ENCODE data around the gene PPP2R3B.

PPP2R3B gene

DNA sequence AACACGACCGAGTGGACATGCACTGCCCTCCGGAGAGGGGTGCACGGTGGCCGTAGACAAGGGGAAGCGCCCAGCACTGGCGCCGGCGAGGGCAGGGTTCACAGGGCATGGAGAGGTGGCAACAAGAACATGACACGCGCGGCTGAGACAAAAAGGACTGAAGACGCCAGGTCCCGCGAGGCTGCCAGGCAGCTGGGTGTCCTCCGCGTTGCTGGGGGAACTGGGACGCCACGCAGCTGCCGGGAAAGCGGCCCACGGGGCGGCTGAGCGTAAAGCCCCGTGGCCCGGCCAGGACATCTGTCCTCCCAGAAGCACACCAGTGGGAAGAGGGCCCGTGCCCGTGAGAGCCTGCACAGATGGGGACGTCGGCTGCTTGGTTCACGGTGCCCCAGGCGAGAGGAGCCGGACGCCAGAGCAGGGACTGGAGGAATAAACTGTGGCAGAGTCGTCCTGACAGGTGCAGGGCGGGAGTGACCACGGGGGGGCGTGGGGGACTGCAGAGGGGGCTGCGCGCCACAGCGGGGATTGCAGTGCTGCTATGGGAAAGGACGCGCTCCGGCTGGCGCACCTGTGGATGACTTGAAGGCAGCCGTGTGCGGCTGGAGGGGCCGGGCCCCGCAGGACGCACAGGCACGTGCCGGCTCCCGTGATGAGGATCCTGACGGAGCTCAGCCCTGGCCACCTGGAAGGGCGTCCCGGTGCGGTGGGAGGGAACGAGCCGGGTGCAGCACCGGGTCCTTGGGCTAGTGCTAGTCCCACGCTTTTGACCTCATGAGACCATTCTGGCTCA, 36.0 kb downstream of the PPP2R3B start:
- Histone ChIP-seq H3K9me3 (ENCODE audit: control insufficient read depth in 1 of 2, low read length in 2 of 2) (no peaks in the 10 kb centered on the region), H3K27me3 (ENCODE audit: low read depth, low read length) (no peaks in the 10 kb centered on the region), H3K4me1 (ENCODE audit: control insufficient read depth in 1 of 2, insufficient read depth in 2 of 2, low read length in 2 of 2) (no peaks in the 10 kb centered on the region), H3K36me3 (ENCODE audit: control insufficient read depth in 1 of 2, insufficient read depth in 2 of 2, low read length in 2 of 2) (peaks cover 0 to 6% of the 10 kb centered on the region in 2 donors), H3K27ac (ENCODE audit: low read length) (no peak overlapping the region), H3K4me3 (ENCODE audit: low read depth in 1 of 2, low read length in 2 of 2) (no peak overlapping the region)

GRCh38 chrX:350148-350533, 36.6 kb downstream of the PPP2R3B start:
- no peaks in the 10 kb centered on the region for H3K4me1 ChIP-seq (ENCODE audit: control insufficient read depth in 1 of 2, insufficient read depth in 2 of 2, low read length in 2 of 2)
- no peak overlapping the region for H3K27ac ChIP-seq (ENCODE audit: low read length)
- H3K4me3 ChIP-seq (ENCODE audit: low read depth in 1 of 2, low read length in 2 of 2) = no peak overlapping the region
- peaks cover 0 to 10% of the 10 kb centered on the region in 2 donors for H3K36me3 ChIP-seq (ENCODE audit: control insufficient read depth in 1 of 2, insufficient read depth in 2 of 2, low read length in 2 of 2)
- H3K9me3 ChIP-seq (ENCODE audit: control insufficient read depth in 1 of 2, low read length in 2 of 2) = no peaks in the 10 kb centered on the region
- no peaks in the 10 kb centered on the region for H3K27me3 ChIP-seq (ENCODE audit: low read depth, low read length)

DNA sequence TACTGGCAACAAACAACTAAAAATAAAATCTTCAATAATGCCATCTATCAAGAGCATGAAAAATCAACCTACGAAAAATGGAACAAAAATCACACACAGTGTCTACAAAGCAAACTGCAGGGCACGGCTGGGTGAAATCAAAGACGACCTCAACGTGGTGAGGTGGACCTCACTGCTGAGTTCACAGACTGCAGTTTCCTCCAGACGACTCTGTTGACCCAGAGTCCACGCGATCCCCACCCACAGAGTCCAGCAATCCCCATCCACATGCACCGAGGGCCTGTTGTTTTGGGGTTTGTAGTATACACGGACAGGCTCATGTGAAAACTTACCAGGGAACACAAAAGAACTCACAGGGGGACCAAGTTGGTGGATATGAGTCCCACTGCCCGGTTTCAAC, 37.0 kb downstream of the PPP2R3B start:
- peaks cover 0 to 12% of the 10 kb centered on the region in 2 donors for H3K36me3 ChIP-seq (ENCODE audit: control insufficient read depth in 1 of 2, insufficient read depth in 2 of 2, low read length in 2 of 2)
- no peaks in the 10 kb centered on the region for H3K4me1 ChIP-seq (ENCODE audit: control insufficient read depth in 1 of 2, insufficient read depth in 2 of 2, low read length in 2 of 2)
- no peak overlapping the region for H3K4me3 ChIP-seq (ENCODE audit: low read depth in 1 of 2, low read length in 2 of 2)
- H3K9me3 ChIP-seq (ENCODE audit: control insufficient read depth in 1 of 2, low read length in 2 of 2) = no peaks in the 10 kb centered on the region
- no peak overlapping the region for H3K27ac ChIP-seq (ENCODE audit: low read length)
- no peaks in the 10 kb centered on the region for H3K27me3 ChIP-seq (ENCODE audit: low read depth, low read length)

DNA sequence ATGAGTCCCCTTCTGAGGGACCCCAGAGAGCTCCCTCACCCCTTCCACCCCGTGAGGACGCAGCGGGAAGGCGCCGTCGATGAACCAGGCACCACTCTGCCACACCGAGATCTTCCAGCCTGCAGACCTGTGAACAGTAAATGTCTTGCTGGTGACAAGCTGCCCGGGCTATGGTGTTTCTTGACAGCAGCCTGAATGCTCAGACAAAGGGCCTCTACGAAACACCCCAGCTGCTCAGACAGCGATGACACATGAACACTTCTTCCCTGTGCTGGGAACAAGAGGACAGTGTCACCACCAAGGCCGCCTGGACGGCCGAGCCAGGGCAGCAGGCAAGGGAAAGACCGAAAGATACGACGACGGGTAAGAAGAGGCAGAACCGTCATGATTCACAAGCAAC, 37.5 kb downstream of the PPP2R3B start:
- H3K36me3 ChIP-seq (ENCODE audit: control insufficient read depth in 1 of 2, insufficient read depth in 2 of 2, low read length in 2 of 2) = peaks cover 0 to 12% of the 10 kb centered on the region in 2 donors
- H3K4me3 ChIP-seq (ENCODE audit: low read depth in 1 of 2, low read length in 2 of 2) = no peak overlapping the region
- no peaks in the 10 kb centered on the region for H3K27me3 ChIP-seq (ENCODE audit: low read depth, low read length)
- no peaks in the 10 kb centered on the region for H3K9me3 ChIP-seq (ENCODE audit: control insufficient read depth in 1 of 2, low read length in 2 of 2)
- no peaks in the 10 kb centered on the region for H3K4me1 ChIP-seq (ENCODE audit: control insufficient read depth in 1 of 2, insufficient read depth in 2 of 2, low read length in 2 of 2)
- H3K27ac ChIP-seq (ENCODE audit: low read length) = no peak overlapping the region

DNA sequence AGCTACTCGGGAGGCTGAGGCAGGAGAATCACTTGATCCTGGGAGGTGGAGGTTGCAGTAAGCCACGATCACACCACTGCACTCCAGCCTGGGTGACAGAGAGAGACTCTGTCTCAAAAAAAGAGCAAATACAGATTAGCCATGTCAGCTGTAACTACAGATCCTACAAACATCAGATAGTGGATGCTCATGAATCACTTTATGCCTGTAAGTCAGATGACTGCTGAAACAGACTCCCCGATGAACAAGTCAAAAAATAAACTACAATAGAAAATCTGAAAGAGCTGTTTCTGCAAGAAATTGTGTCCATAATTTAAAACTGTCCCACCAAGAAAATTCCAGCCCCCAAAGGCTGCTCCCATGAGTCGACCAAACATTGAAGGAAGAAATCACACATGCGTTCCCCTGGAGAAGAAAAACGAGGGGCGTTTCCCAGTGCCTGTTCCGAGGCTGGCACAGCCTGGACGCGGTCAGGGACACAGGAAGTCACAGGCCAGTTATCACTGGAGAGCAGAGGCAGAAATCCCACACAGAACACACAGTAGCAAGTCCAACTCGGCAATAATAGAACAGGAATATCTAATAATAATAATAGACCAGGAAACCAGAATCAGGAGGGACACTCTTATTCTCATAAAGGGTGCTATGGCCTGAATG, 38.1 kb downstream of the PPP2R3B start:
- Histone ChIP-seq H3K27ac (ENCODE audit: low read length) (no peak overlapping the region), H3K4me1 (ENCODE audit: control insufficient read depth in 1 of 2, insufficient read depth in 2 of 2, low read length in 2 of 2) (no peaks in the 10 kb centered on the region), H3K27me3 (ENCODE audit: low read depth, low read length) (no peaks in the 10 kb centered on the region), H3K4me3 (ENCODE audit: low read depth in 1 of 2, low read length in 2 of 2) (no peak overlapping the region), H3K36me3 (ENCODE audit: control insufficient read depth in 1 of 2, insufficient read depth in 2 of 2, low read length in 2 of 2) (peaks cover 0 to 12% of the 10 kb centered on the region in 2 donors), H3K9me3 (ENCODE audit: control insufficient read depth in 1 of 2, low read length in 2 of 2) (no peaks in the 10 kb centered on the region)

GRCh38 chrX:347351-348117, 39.2 kb downstream of the PPP2R3B start:
- Histone ChIP-seq H3K27me3 (ENCODE audit: low read depth, low read length) (no peaks in the 10 kb centered on the region), H3K27ac (ENCODE audit: low read length) (no peak overlapping the region), H3K4me1 (ENCODE audit: control insufficient read depth in 1 of 2, insufficient read depth in 2 of 2, low read length in 2 of 2) (no peaks in the 10 kb centered on the region), H3K36me3 (ENCODE audit: control insufficient read depth in 1 of 2, insufficient read depth in 2 of 2, low read length in 2 of 2) (peaks cover 0 to 11% of the 10 kb centered on the region in 2 donors), H3K9me3 (ENCODE audit: control insufficient read depth in 1 of 2, low read length in 2 of 2) (no peaks in the 10 kb centered on the region), H3K4me3 (ENCODE audit: low read depth in 1 of 2, low read length in 2 of 2) (no peak overlapping the region)

DNA sequence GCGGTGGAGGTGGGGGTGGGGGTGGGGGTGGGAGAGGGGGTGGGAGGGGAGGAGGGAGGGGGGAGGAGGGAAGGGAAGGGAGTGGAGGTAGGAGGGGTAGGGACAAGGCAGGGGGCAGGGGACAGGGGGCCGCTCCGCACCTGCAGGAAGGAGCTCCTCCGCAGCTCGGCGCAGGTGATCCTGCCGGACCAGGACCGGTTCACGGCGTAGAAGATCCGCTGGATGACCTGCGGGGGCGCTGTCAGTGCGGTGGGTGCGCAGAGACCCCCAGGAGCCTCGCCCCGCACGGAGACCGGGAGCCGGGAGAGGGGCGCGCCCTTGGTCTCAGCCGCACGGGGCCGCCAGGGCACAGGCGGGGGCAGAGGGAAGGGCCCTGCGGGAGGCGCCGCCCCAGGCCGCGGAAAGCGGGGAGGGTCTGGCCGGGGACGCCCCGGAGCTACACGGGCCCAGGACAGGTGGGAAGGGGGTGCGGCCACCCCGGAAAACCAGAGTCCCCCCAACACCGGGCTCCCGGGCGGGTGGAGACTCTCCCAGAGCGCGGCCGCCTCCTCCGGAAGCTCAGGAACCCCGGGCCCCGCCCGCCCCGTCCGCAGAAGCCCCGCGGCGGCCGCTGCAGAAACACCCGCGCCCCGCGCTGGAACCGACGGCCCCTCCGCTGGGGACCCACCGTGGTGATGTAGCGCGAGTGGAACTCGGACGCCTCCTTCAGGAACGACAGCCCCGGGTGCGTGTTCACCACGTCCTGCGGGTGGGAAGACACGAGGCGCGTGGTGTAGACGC, 40.5 kb downstream of the PPP2R3B start:
- no peaks in the 10 kb centered on the region for H3K9me3 ChIP-seq (ENCODE audit: control insufficient read depth in 1 of 2, low read length in 2 of 2)
- peaks cover 0 to 6% of the 10 kb centered on the region in 2 donors for H3K36me3 ChIP-seq (ENCODE audit: control insufficient read depth in 1 of 2, insufficient read depth in 2 of 2, low read length in 2 of 2)
- no peak overlapping the region for H3K27ac ChIP-seq (ENCODE audit: low read length)
- H3K4me3 ChIP-seq (ENCODE audit: low read depth in 1 of 2, low read length in 2 of 2) = no peak overlapping the region
- H3K27me3 ChIP-seq (ENCODE audit: low read depth, low read length) = no peaks in the 10 kb centered on the region
- H3K4me1 ChIP-seq (ENCODE audit: control insufficient read depth in 1 of 2, insufficient read depth in 2 of 2, low read length in 2 of 2) = no peaks in the 10 kb centered on the region

GRCh38 chrX:345020-345925, 41.4 kb downstream of the PPP2R3B start:
- Histone ChIP-seq H3K4me3 (ENCODE audit: low read depth in 1 of 2, low read length in 2 of 2) (no peak overlapping the region), H3K9me3 (ENCODE audit: control insufficient read depth in 1 of 2, low read length in 2 of 2) (no peaks in the 10 kb centered on the region), H3K36me3 (ENCODE audit: control insufficient read depth in 1 of 2, insufficient read depth in 2 of 2, low read length in 2 of 2) (peaks cover 0 to 6% of the 10 kb centered on the region in 2 donors)

GRCh38 chrX:344371-344901, 42.3 kb downstream of the PPP2R3B start:
- H3K4me1 ChIP-seq (ENCODE audit: control insufficient read depth in 1 of 2, insufficient read depth in 2 of 2, low read length in 2 of 2) = no peaks in the 10 kb centered on the region
- H3K9me3 ChIP-seq (ENCODE audit: control insufficient read depth in 1 of 2, low read length in 2 of 2) = no peaks in the 10 kb centered on the region
- H3K27ac ChIP-seq (ENCODE audit: low read length) = no peak overlapping the region
- no peak overlapping the region for H3K4me3 ChIP-seq (ENCODE audit: low read depth in 1 of 2, low read length in 2 of 2)
- H3K27me3 ChIP-seq (ENCODE audit: low read depth, low read length) = no peaks in the 10 kb centered on the region
- H3K36me3 ChIP-seq (ENCODE audit: control insufficient read depth in 1 of 2, insufficient read depth in 2 of 2, low read length in 2 of 2) = peaks cover 0 to 6% of the 10 kb centered on the region in 2 donors

More at GRCh38 chrX:345020-345925, 41.4 kb downstream of the PPP2R3B start:
- H3K27ac ChIP-seq (ENCODE audit: low read length) = no peak overlapping the region
- H3K27me3 ChIP-seq (ENCODE audit: low read depth, low read length) = no peaks in the 10 kb centered on the region
- H3K4me1 ChIP-seq (ENCODE audit: control insufficient read depth in 1 of 2, insufficient read depth in 2 of 2, low read length in 2 of 2) = no peaks in the 10 kb centered on the region

GRCh38 chrX:341541-342101, 45.1 kb downstream of the PPP2R3B start:
- Histone ChIP-seq H3K27me3 (ENCODE audit: low read depth, low read length) (no peaks in the 10 kb centered on the region), H3K4me3 (ENCODE audit: low read depth in 1 of 2, low read length in 2 of 2) (no peak overlapping the region), H3K27ac (ENCODE audit: low read length) (no peak overlapping the region), H3K4me1 (ENCODE audit: control insufficient read depth in 1 of 2, insufficient read depth in 2 of 2, low read length in 2 of 2) (no peaks in the 10 kb centered on the region), H3K9me3 (ENCODE audit: control insufficient read depth in 1 of 2, low read length in 2 of 2) (peaks cover 0 to 3% of the 10 kb centered on the region in 2 donors), H3K36me3 (ENCODE audit: control insufficient read depth in 1 of 2, insufficient read depth in 2 of 2, low read length in 2 of 2) (peaks cover 0 to 21% of the 10 kb centered on the region in 2 donors)
